ENCODE measurements around the gene VDR.

VDR gene

DNA sequence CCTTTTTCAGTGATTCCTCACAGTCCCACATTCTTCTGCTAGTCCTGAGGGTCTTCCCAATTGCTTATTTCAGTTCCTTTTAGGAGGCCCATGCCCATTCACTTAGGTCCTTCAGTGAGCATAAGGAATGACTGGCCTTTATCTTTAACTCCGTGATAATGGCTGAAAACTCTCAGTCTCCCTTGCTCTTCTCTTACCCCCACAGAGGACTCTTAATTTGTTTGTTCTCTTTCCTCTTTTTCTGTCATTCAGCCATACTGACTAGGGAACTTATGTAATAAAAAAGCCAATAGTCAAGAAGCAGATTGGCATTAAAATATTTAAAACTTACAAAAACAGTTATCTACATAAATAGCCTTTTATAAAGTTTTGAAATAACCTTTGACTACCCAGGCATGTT lies 17.1 kb upstream of the VDR start:
- no peak overlapping the region for H3K27ac ChIP-seq
- TF ChIP-seq ZFX (IDR thresholded peaks at IDR 0.05) (no peak), CTCF (conservative IDR thresholded peaks at IDR 0.05) (no peak)

GRCh38 chr12:47920913-47921312 lies 16.1 kb upstream of the VDR start:
- no peak overlapping the region for H3K27ac ChIP-seq
- no peak for TF ChIP-seq ZFX (IDR thresholded peaks at IDR 0.05)
- TF ChIP-seq CTCF (conservative IDR thresholded peaks at IDR 0.05) = no peak

DNA sequence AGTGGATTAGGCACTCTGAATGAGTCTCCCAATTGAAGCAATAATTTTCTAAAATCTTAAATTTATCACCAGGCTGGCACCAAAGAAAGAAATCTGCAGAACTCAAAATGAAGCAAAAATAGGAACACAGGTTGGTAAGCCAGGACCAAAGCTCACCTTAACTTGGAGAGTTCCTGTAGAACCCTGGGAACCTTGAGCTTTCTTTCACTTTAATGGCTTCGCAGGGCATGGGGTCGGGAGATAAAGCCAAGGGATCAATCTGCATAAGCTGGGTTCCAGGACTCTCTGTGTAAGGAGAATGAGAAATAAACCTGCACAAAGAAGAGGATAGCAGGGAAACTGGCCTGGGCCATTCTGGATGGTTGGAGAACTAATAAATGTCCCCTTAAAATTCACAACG lies 8.3 kb upstream of the VDR start:
- TF ChIP-seq CTCF (conservative IDR thresholded peaks at IDR 0.05) (no peak), ZFX (IDR thresholded peaks at IDR 0.05) (no peak)

GRCh38 chr12:47912556-47912955 lies 7.8 kb upstream of the VDR start:
- no peak for TF ChIP-seq ZFX (IDR thresholded peaks at IDR 0.05)
- no peak for TF ChIP-seq CTCF (conservative IDR thresholded peaks at IDR 0.05)
- no peak overlapping the region for H3K27ac ChIP-seq

More for the DNA sequence above, 8.3 kb upstream of the VDR start:
- H3K27ac ChIP-seq = no peak overlapping the region

GRCh38 chr12:47910981-47911380 lies 6.2 kb upstream of the VDR start:
- TF ChIP-seq ZFX (IDR thresholded peaks at IDR 0.05) (no peak), CTCF (conservative IDR thresholded peaks at IDR 0.05) (no peak)
- H3K27ac ChIP-seq = no peak overlapping the region

- TF ChIP-seq CTCF (conservative IDR thresholded peaks at IDR 0.05) (no peak), ZFX (IDR thresholded peaks at IDR 0.05) (no peak)
These were observed 5.7 kb upstream of the VDR start for GRCh38 chr12:47910486-47910885.

GRCh38 chr12:47909839-47910465 lies 5.2 kb upstream of the VDR start:
- TF ChIP-seq CTCF (conservative IDR thresholded peaks at IDR 0.05) (no peak), ZFX (IDR thresholded peaks at IDR 0.05) (no peak)
- H3K27ac ChIP-seq = no peak overlapping the region

More at GRCh38 chr12:47910486-47910885, 5.7 kb upstream of the VDR start:
- H3K27ac ChIP-seq = no peak overlapping the region

Data from C4-2B (cell line).